22Rv1 (cell line): ENCODE data around the gene EPYC.

Source experiments
- H3K27ac ChIP-seq: fragments of 450-650 bp; 2 replicates; pipeline ENCODE4 v1.5.1; 2017
- CTCF ChIP-seq: fragments of 450-650 bp; IDR thresholded peaks from 2 replicates; pipeline ENCODE4 v1.5.1; 2017; ENCODE audit warnings: mild to moderate bottlenecking
- ZFX ChIP-seq: fragments of 450-650 bp; IDR thresholded peaks from 2 replicates; pipeline ENCODE4 v1.6.1; 2017; ENCODE audit warnings: antibody characterized with exemption, borderline replicate concordance

EPYC gene

GRCh38 chr12:91037276-91037675, 32.5 kb upstream of the EPYC start:
- no peak overlapping the region for H3K27ac ChIP-seq
- no peak for TF ChIP-seq ZFX
- TF ChIP-seq CTCF = no peak

GRCh38 chr12:91033251-91033650, 28.5 kb upstream of the EPYC start:
- TF ChIP-seq CTCF (no peak), ZFX (no peak)

GRCh38 chr12:91023326-91024004, 18.7 kb upstream of the EPYC start:
- no peak overlapping the region for H3K27ac ChIP-seq
- TF ChIP-seq ZFX (no peak), CTCF (no peak)

More at GRCh38 chr12:91033251-91033650, 28.5 kb upstream of the EPYC start:
- peak overlapping the region; percentile 62 for H3K27ac ChIP-seq

GRCh38 chr12:91021076-91021475, 16.3 kb upstream of the EPYC start:
- no peak overlapping the region for H3K27ac ChIP-seq
- TF ChIP-seq CTCF (no peak), ZFX (no peak)

- H3K27ac ChIP-seq = no peak overlapping the region
- TF ChIP-seq ZFX (no peak), CTCF (no peak)
Observed at GRCh38 chr12:91019455-91019854, 14.7 kb upstream of the EPYC start.

- TF ChIP-seq ZFX = no peak
- no peak for TF ChIP-seq CTCF
- 0 out of 2 replicates have a peak overlapping the region, but pooled peaks have one; percentile 2 for H3K27ac ChIP-seq
Observed at GRCh38 chr12:91017511-91018263, 12.9 kb upstream of the EPYC start.

- TF ChIP-seq ZFX (no peak), CTCF (no peak)
Observed at GRCh38 chr12:91017043-91017442, 12.3 kb upstream of the EPYC start.

More at GRCh38 chr12:91017043-91017442, 12.3 kb upstream of the EPYC start:
- H3K27ac ChIP-seq = no peak overlapping the region
